Stimulated activated CD8-positive, alpha-beta memory T cell treated with anti-CD3 and anti-CD28 coated beads, Interleukin-15, amount 100 ng/mL, for 24 hours (primary cell): ENCODE data around the gene NSFL1C.
A peak's percentile ranks its signal among the peaks of the same experiment; 100 is the strongest.
"Not testable (repeated sequence)": the region's sequence is repeated elsewhere in the genome, so short reads cannot be mapped to it uniquely, and the experiment has no call there.

ENCODE experiments used
- DNase-seq: peaks from one replicate; pipeline ENCODE4 v3.0.0-alpha.2; 2020; ENCODE audit warnings: low read depth

Gene NSFL1C

GRCh38 chr20:1423625-1424106, 43.0 kb downstream of the NSFL1C start:
- DNase-seq: no peak

GRCh38 chr20:1423206-1423605, 43.4 kb downstream of the NSFL1C start:
- DNase-seq: no peak

GRCh38 chr20:1422753-1423152, 43.9 kb downstream of the NSFL1C start:
- DNase-seq: no peak

- DNase-seq: no peak
These were observed 46.6 kb downstream of the NSFL1C start for GRCh38 chr20:1420066-1420465.

- no peak for DNase-seq
These were observed 48.3 kb downstream of the NSFL1C start for GRCh38 chr20:1418350-1418749.

- DNase-seq: no peak
These were observed 48.9 kb downstream of the NSFL1C start for GRCh38 chr20:1417790-1418189.

GRCh38 chr20:1417273-1417672, 49.4 kb downstream of the NSFL1C start:
- no peak for DNase-seq

- no peak for DNase-seq
These were observed 50.8 kb downstream of the NSFL1C start for GRCh38 chr20:1415667-1416468.

- DNase-seq: no peak
These were observed 51.7 kb downstream of the NSFL1C start for GRCh38 chr20:1414982-1415381.

GRCh38 chr20:1405801-1406200, 60.8 kb downstream of the NSFL1C start:
- no peak for DNase-seq

- no peak for DNase-seq
These were observed 63.0 kb downstream of the NSFL1C start for GRCh38 chr20:1403624-1404023.

- no peak for DNase-seq
These were observed 64.5 kb downstream of the NSFL1C start for GRCh38 chr20:1402149-1402548.

GRCh38 chr20:1401451-1401907, 65.2 kb downstream of the NSFL1C start:
- no peak for DNase-seq

GRCh38 chr20:1399678-1400366, 66.8 kb downstream of the NSFL1C start:
- DNase-seq: not testable (repeated sequence)

GRCh38 chr20:1398185-1398584, 68.5 kb downstream of the NSFL1C start:
- DNase-seq: not testable (repeated sequence)

- DNase-seq: no peak
These were observed 68.9 kb downstream of the NSFL1C start for GRCh38 chr20:1397710-1398109.

- DNase-seq: no peak
These were observed 69.9 kb downstream of the NSFL1C start for GRCh38 chr20:1396702-1397101.

- DNase-seq: no peak
These were observed 70.4 kb downstream of the NSFL1C start for GRCh38 chr20:1396264-1396663.

GRCh38 chr20:1394686-1395085, 72.0 kb downstream of the NSFL1C start:
- DNase-seq: no peak

GRCh38 chr20:1393507-1393882, 73.2 kb downstream of the NSFL1C start:
- no peak for DNase-seq

GRCh38 chr20:1392693-1393506, 73.7 kb downstream of the NSFL1C start, which contains the start of gene FKBP1A:
Gene FKBP1A, minus strand, starts transcription at chr20:1393054. Its CDS starts 56 bp downstream, at chr20:1392998.
- DNase-seq: peak; percentile 83

- no peak for DNase-seq
These were observed 74.3 kb downstream of the NSFL1C start for GRCh38 chr20:1392443-1392692.
